ENCODE measurements around the gene CPNE8.

CPNE8 gene

DNA sequence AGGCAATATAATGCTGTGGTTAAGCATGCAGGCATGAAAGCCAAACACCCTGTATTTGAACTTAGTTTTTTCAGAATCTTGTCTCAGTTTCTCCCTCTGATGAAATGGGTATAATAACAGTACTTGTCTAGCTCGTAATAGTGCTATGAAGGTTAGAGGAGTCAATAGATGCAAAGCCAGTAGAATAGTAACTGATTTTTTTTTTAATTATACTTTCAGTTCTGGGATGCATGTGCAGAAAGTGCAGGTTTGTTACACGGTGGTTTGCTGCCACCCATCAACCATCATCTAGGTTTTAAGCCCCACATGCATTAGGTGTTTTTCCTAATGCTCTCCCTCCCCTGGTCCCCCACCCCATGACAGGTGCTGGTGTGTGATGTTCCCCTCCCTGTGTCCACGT is 87.4 kb downstream of the CPNE8 start:
- no peak overlapping the region for H2BK120ac ChIP-seq (ENCODE audit: low read depth, low read length)
- H3K4ac ChIP-seq (ENCODE audit: low read length), result no peak overlapping the region
- H3K4me2 ChIP-seq (ENCODE audit: insufficient read depth, low read length, poor library complexity, severe bottlenecking), result no peak overlapping the region
- no peak overlapping the region for H3K18ac ChIP-seq (ENCODE audit: low read length)
- H2BK5ac ChIP-seq (ENCODE audit: low read length), result no peak overlapping the region
- H3K4me1 ChIP-seq (ENCODE audit: control insufficient read depth in 2 of 2, insufficient read depth in 1 of 2, low read depth in 1 of 2, low read length in 2 of 2), result no peaks in the 10 kb centered on the region
- no CpG with 5 or more reads among the region's 3 CpGs for WGBS, 2 donors (ENCODE audit: extremely low coverage in 2 of 2, insufficient read length in 2 of 2, insufficient replicate concordance in 1 of 2)
- no peak overlapping the region for H4K8ac ChIP-seq (ENCODE audit: low read depth, low read length)
- H3K27me3 ChIP-seq (ENCODE audit: control insufficient read depth in 3 of 3, insufficient read depth in 3 of 3, low read depth in 1 of 3, low read length in 3 of 3), result no peaks in the 10 kb centered on the region
- no peaks in the 10 kb centered on the region for H3K36me3 ChIP-seq (replicated peaks in 1 of 2; ENCODE audit: control insufficient read depth in 2 of 2, insufficient read depth in 2 of 2, low read length in 2 of 2)
- H2AK5ac ChIP-seq (ENCODE audit: low read depth, low read length), result no peak overlapping the region
- no peak overlapping the region for H4K91ac ChIP-seq (ENCODE audit: low read depth, low read length, poor library complexity)
- DNase-seq (ENCODE audit: low spot score), result no peak
- H2BK12ac ChIP-seq (ENCODE audit: low read length), result no peak overlapping the region
- H3K4me3 ChIP-seq (ENCODE audit: low read length in 2 of 2), result no peak overlapping the region
- no peaks in the 10 kb centered on the region for H3K79me1 ChIP-seq (ENCODE audit: low read depth, low read length)
- H2BK15ac ChIP-seq (ENCODE audit: low read length), result no peak overlapping the region
- H3K23ac ChIP-seq (ENCODE audit: low read depth, low read length, poor library complexity), result no peak overlapping the region
- H3K14ac ChIP-seq (ENCODE audit: low read length), result no peak overlapping the region
- no peak overlapping the region for H2AFZ ChIP-seq (ENCODE audit: low read length)
- H3K27ac ChIP-seq (replicated peaks; ENCODE audit: low read length), result no peak overlapping the region
- no peaks in the 10 kb centered on the region for H3K9me3 ChIP-seq (replicated peaks in 1 of 2; ENCODE audit: control insufficient read depth in 2 of 2, insufficient read depth in 1 of 2, low read depth in 1 of 2, low read length in 2 of 2)
- H3K9ac ChIP-seq (ENCODE audit: low read depth, low read length, poor library complexity), result no peak overlapping the region

DNA sequence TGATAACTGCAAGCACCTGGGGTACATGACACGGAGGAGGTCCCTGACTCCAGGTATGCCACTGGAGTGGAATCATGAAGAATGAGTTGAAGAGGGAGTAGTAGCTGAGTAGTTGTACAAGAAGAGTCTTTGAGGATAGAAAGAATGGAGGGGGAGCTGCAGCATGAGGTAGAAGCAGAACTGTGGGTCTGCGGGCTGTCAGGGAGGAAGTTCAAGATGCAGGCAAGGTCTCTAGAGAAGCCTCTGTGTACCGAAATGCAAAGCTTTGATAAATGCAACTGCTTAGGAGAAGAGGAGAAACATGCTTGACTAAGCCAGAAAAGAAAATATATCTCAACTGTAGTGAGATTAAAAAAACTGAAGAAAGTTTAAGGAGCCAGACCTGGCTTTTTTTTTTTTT is 91.5 kb downstream of the CPNE8 start:
- H4K8ac ChIP-seq (ENCODE audit: low read depth, low read length), result no peak overlapping the region
- H2BK5ac ChIP-seq (ENCODE audit: low read length), result no peak overlapping the region
- no peak overlapping the region for H3K27ac ChIP-seq (replicated peaks; ENCODE audit: low read length)
- DNase-seq (ENCODE audit: low spot score), result no peak
- WGBS, 2 donors (ENCODE audit: extremely low coverage in 2 of 2, insufficient read length in 2 of 2, insufficient replicate concordance in 1 of 2), result no CpG with 5 or more reads among the region's 3 CpGs
- no peak overlapping the region for H3K14ac ChIP-seq (ENCODE audit: low read length)
- H3K4me3 ChIP-seq (ENCODE audit: low read length in 2 of 2), result no peak overlapping the region
- no peaks in the 10 kb centered on the region for H3K4me1 ChIP-seq (ENCODE audit: control insufficient read depth in 2 of 2, insufficient read depth in 1 of 2, low read depth in 1 of 2, low read length in 2 of 2)
- no peak overlapping the region for H3K9ac ChIP-seq (ENCODE audit: low read depth, low read length, poor library complexity)
- no peaks in the 10 kb centered on the region for H3K9me3 ChIP-seq (replicated peaks in 1 of 2; ENCODE audit: control insufficient read depth in 2 of 2, insufficient read depth in 1 of 2, low read depth in 1 of 2, low read length in 2 of 2)
- H2AFZ ChIP-seq (ENCODE audit: low read length), result no peak overlapping the region
- no peak overlapping the region for H2BK15ac ChIP-seq (ENCODE audit: low read length)
- no peak overlapping the region for H3K4me2 ChIP-seq (ENCODE audit: insufficient read depth, low read length, poor library complexity, severe bottlenecking)
- H3K18ac ChIP-seq (ENCODE audit: low read length), result no peak overlapping the region
- no peak overlapping the region for H2AK5ac ChIP-seq (ENCODE audit: low read depth, low read length)
- H3K23ac ChIP-seq (ENCODE audit: low read depth, low read length, poor library complexity), result no peak overlapping the region
- H3K27me3 ChIP-seq (ENCODE audit: control insufficient read depth in 3 of 3, insufficient read depth in 3 of 3, low read depth in 1 of 3, low read length in 3 of 3), result no peaks in the 10 kb centered on the region
- H3K36me3 ChIP-seq (replicated peaks in 1 of 2; ENCODE audit: control insufficient read depth in 2 of 2, insufficient read depth in 2 of 2, low read length in 2 of 2), result no peaks in the 10 kb centered on the region
- H2BK12ac ChIP-seq (ENCODE audit: low read length), result no peak overlapping the region
- no peaks in the 10 kb centered on the region for H3K79me1 ChIP-seq (ENCODE audit: low read depth, low read length)
- H4K91ac ChIP-seq (ENCODE audit: low read depth, low read length, poor library complexity), result no peak overlapping the region
- no peak overlapping the region for H3K4ac ChIP-seq (ENCODE audit: low read length)
- no peak overlapping the region for H2BK120ac ChIP-seq (ENCODE audit: low read depth, low read length)

DNA sequence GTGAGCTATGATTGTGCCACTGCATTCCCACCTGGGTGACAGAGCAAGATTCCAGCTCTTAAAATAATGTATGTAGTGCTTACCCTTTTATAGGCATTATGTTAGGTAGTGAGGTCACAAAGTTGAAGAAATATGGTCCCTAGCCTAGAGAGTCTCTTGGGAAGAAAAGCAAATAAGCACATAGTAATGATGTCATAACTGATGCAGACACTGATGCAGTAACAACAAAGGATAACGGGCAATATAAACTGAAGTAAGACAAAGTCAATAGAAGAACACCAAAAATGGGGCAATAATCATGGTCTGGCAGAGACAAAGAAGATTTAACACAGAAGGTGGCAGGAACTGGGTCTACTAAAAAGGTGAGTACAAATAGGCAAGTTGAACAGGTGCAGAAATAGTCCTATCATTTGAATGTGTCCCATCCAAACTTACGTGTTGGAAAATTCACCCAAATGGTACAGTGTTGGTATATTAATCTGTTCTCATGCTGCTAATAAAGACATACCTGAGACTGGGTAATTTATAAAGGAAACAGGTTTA is 93.5 kb downstream of the CPNE8 start:
- no peak overlapping the region for H3K27ac ChIP-seq (replicated peaks; ENCODE audit: low read length)
- H2AFZ ChIP-seq (ENCODE audit: low read length), result no peak overlapping the region
- no peak overlapping the region for H3K14ac ChIP-seq (ENCODE audit: low read length)
- no peak overlapping the region for H2BK5ac ChIP-seq (ENCODE audit: low read length)
- no peak overlapping the region for H4K8ac ChIP-seq (ENCODE audit: low read depth, low read length)
- H3K4me3 ChIP-seq (ENCODE audit: low read length in 2 of 2), result no peak overlapping the region
- H3K18ac ChIP-seq (ENCODE audit: low read length), result no peak overlapping the region
- H3K4me2 ChIP-seq (ENCODE audit: insufficient read depth, low read length, poor library complexity, severe bottlenecking), result no peak overlapping the region
- H2AK5ac ChIP-seq (ENCODE audit: low read depth, low read length), result no peak overlapping the region
- H3K9me3 ChIP-seq (replicated peaks in 1 of 2; ENCODE audit: control insufficient read depth in 2 of 2, insufficient read depth in 1 of 2, low read depth in 1 of 2, low read length in 2 of 2), result no peaks in the 10 kb centered on the region
- no peaks in the 10 kb centered on the region for H3K79me1 ChIP-seq (ENCODE audit: low read depth, low read length)
- H3K4ac ChIP-seq (ENCODE audit: low read length), result no peak overlapping the region
- DNase-seq (ENCODE audit: low spot score), result no peak
- H3K23ac ChIP-seq (ENCODE audit: low read depth, low read length, poor library complexity), result no peak overlapping the region
- WGBS, 2 donors (ENCODE audit: extremely low coverage in 2 of 2, insufficient read length in 2 of 2, insufficient replicate concordance in 1 of 2), result no CpG with 5 or more reads among the region's 2 CpGs
- H4K91ac ChIP-seq (ENCODE audit: low read depth, low read length, poor library complexity), result no peak overlapping the region
- no peaks in the 10 kb centered on the region for H3K36me3 ChIP-seq (replicated peaks in 1 of 2; ENCODE audit: control insufficient read depth in 2 of 2, insufficient read depth in 2 of 2, low read length in 2 of 2)
- H3K27me3 ChIP-seq (ENCODE audit: control insufficient read depth in 3 of 3, insufficient read depth in 3 of 3, low read depth in 1 of 3, low read length in 3 of 3), result no peaks in the 10 kb centered on the region
- no peaks in the 10 kb centered on the region for H3K4me1 ChIP-seq (ENCODE audit: control insufficient read depth in 2 of 2, insufficient read depth in 1 of 2, low read depth in 1 of 2, low read length in 2 of 2)
- H2BK120ac ChIP-seq (ENCODE audit: low read depth, low read length), result no peak overlapping the region
- no peak overlapping the region for H3K9ac ChIP-seq (ENCODE audit: low read depth, low read length, poor library complexity)
- no peak overlapping the region for H2BK12ac ChIP-seq (ENCODE audit: low read length)
- H2BK15ac ChIP-seq (ENCODE audit: low read length), result no peak overlapping the region

DNA sequence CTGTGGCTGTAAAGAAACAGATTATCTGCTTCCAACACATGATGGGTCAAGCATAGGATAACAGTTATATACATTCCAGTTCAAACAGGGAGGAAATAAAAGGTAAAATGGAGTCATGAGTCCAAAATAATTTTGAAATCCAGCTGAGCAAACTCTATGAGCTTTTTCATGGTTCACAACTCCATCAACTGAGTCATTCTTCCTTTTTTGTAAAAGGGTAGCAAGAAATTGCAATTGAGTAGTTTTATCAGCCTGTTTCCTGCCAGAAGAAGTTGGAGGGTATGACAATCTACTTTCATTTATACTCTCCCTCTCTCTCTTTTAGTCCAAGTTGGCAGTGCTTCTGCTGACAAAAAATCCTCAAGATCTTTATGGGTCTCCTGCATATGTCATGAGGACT is 95.6 kb downstream of the CPNE8 start:
- no peak overlapping the region for H2BK12ac ChIP-seq (ENCODE audit: low read length)
- no peak overlapping the region for H2BK120ac ChIP-seq (ENCODE audit: low read depth, low read length)
- H4K8ac ChIP-seq (ENCODE audit: low read depth, low read length), result no peak overlapping the region
- H3K14ac ChIP-seq (ENCODE audit: low read length), result no peak overlapping the region
- H3K27me3 ChIP-seq (ENCODE audit: control insufficient read depth in 3 of 3, insufficient read depth in 3 of 3, low read depth in 1 of 3, low read length in 3 of 3), result no peaks in the 10 kb centered on the region
- DNase-seq (ENCODE audit: low spot score), result no peak
- no peak overlapping the region for H4K91ac ChIP-seq (ENCODE audit: low read depth, low read length, poor library complexity)
- no peak overlapping the region for H3K27ac ChIP-seq (replicated peaks; ENCODE audit: low read length)
- no peaks in the 10 kb centered on the region for H3K79me1 ChIP-seq (ENCODE audit: low read depth, low read length)
- H3K4me1 ChIP-seq (ENCODE audit: control insufficient read depth in 2 of 2, insufficient read depth in 1 of 2, low read depth in 1 of 2, low read length in 2 of 2), result no peaks in the 10 kb centered on the region
- H3K9me3 ChIP-seq (replicated peaks in 1 of 2; ENCODE audit: control insufficient read depth in 2 of 2, insufficient read depth in 1 of 2, low read depth in 1 of 2, low read length in 2 of 2), result no peaks in the 10 kb centered on the region
- no peak overlapping the region for H2BK15ac ChIP-seq (ENCODE audit: low read length)
- H2BK5ac ChIP-seq (ENCODE audit: low read length), result no peak overlapping the region
- no peak overlapping the region for H3K4me2 ChIP-seq (ENCODE audit: insufficient read depth, low read length, poor library complexity, severe bottlenecking)
- H2AFZ ChIP-seq (ENCODE audit: low read length), result no peak overlapping the region
- H3K9ac ChIP-seq (ENCODE audit: low read depth, low read length, poor library complexity), result no peak overlapping the region
- H3K18ac ChIP-seq (ENCODE audit: low read length), result no peak overlapping the region
- no peak overlapping the region for H2AK5ac ChIP-seq (ENCODE audit: low read depth, low read length)
- no peak overlapping the region for H3K4me3 ChIP-seq (ENCODE audit: low read length in 2 of 2)
- no peak overlapping the region for H3K23ac ChIP-seq (ENCODE audit: low read depth, low read length, poor library complexity)
- no peaks in the 10 kb centered on the region for H3K36me3 ChIP-seq (replicated peaks in 1 of 2; ENCODE audit: control insufficient read depth in 2 of 2, insufficient read depth in 2 of 2, low read length in 2 of 2)
- H3K4ac ChIP-seq (ENCODE audit: low read length), result no peak overlapping the region
